Stimulated activated CD8-positive, alpha-beta memory T cell treated with anti-CD3 and anti-CD28 coated beads, Interleukin-12 subunit alpha, Interleukin-12 subunit beta, amount 100 ng/mL, for 1 hour (primary cell): Measurements from ENCODE around the gene SLC6A16.
"Not testable (repeated sequence)": the region's sequence is repeated elsewhere in the genome, so short reads cannot be mapped to it uniquely, and the experiment has no call there.

Experiments
- DNase-seq: peaks from one replicate; pipeline ENCODE4 v3.0.0-alpha.2; 2020; ENCODE audit warnings: low read depth

The SLC6A16 gene

DNA sequence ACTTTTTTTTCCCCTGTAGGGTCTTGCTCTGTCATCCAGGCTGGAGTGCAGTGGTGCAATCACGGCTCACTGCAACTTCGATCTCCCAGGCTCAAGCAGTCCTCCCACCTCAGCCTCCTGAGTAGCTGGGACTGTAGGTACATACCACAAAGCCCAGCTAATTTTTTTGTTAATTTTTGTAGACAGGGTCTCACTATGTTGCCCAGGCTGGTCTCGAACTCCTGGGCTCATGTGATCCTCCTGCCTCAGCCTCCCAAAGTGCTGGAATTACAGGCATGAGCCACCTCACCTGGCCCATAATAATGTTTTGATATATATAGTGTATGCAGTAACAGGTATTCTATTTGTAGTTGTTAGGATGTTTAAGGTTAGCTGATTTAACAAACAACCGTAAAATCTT, 6.2 kb upstream of the SLC6A16 start:
- not testable (repeated sequence) for DNase-seq

- DNase-seq: no peak
Measured at GRCh38 chr19:49328741-49329140, 3.8 kb upstream of the SLC6A16 start.

DNA sequence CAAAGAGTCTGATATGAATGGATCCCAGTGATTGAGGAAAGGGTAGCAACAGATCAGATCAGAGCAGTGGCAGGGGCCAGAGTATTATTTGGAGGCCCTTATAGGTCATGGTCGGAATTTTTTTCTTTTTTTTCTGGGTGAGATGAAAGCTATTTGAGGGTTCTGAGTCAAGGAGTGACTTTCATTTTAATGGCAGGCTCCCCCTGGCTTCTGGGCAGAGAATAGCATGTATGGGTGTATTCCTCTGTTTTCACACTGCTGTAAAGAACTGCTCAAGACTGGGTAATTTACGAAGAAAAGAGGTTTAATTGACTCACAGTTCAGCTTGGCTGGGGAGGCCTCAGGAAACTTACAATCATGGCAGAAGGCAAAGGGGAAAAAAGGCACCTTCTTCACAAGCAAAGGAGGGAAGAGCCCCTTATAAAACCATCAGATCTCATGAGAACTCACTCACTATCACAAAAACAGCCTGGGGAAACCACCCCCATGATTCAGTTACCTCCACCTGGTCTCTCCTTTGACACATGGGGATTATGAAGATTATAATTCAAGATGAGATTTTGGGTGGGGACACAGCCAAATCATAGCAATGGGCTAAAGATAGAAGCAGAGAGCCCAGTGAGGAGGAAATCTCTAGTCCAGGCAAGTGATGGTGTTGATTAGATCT, 3.0 kb upstream of the SLC6A16 start:
- DNase-seq: peak; percentile 24

GRCh38 chr19:49326165-49326704, 1.2 kb upstream of the SLC6A16 start:
- DNase-seq: no peak

DNA sequence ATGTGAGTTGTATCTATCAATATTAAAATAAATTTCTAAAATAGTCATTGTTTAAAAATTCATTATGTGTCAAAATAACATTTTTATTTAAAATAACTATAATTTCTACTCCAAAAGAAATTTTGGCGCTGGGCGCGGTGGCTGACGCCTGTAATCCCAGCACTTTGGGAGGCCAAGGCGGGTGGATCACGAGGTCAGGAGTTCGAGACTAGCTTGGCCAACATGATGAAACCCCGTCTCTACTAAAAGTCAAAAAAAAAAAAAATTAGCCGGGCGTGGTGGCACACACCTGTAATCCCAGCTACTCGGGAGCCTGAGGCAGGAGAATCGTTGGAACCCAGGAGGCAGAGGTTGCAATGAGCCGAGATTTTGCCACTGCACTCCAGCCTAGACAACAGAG, 765 bp upstream of the SLC6A16 start:
- not testable (repeated sequence) for DNase-seq

DNA sequence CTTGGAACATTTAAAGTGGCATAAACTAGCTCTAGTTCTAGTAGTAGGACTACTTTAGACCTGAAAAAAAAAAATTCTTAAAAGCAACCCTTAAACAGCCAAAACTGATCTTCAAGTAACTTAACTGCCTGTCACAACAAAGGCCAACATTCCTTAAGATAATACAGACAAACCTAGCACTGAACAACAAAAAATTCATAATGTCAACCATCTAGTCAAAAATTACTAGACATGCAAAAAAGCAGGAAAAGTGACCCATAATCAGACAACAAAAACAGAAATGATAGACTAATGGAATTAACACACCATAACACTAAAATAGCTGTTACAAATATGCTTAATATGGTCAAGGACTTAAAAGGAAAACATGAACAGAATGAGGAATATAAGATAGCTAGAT, 6.7 kb downstream of the SLC6A16 start:
- no peak for DNase-seq

DNA sequence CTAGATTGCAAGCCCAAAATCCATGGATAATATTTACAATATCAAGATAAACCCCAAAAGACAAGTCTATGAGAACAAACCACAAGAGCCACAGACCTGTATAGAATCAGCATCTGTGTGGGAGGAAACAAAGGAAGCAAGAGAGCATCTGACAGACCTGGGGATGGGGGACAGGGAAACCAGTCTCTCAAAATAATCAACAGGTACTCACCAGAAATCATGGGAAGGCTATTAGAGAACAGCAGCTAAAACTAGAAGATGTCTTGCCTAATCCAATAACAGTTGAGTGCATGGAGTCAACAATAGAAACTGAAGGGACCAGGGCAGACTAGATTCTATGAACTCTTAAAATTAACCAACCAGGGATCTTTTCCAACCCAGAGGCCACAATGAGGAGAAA, 8.7 kb downstream of the SLC6A16 start:
- no peak for DNase-seq

DNA sequence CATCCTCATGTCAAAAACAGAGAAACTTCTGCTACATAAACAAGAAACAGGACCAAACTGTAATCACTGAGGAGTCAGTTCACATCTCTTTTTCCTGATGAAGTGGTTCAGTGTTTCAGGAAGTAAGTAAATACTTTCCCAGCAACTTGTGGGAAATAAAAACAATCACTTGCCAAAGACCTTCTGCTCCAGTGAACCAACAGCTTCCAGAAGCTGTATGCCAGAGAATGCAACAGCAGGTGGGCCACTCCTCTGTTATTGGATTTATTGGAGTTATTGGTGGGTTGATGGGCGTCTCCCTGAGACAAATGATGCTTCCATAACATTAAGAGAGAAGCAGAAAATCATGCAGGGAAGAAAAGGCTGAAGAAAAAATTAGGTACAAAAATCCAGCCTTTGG, 9.9 kb downstream of the SLC6A16 start:
- DNase-seq: no peak

DNA sequence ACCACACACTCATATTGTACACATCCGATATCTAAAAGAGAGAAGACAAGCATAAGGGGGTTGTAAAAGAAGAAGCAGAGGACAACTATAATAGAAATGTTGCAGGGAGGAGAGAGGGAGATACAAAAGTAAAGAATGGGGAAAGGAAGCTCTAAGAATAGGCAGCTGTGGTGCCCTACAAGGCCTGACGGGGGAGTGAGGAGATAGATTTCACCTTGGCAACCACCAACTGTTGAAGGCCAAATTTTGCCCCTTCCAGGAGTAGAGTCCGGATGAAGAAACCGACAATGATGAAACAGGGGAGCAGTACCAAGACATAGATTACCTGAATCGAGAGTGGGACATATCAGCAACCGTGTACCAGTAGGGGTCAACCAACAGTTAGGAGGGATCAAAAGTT, 15.9 kb downstream of the SLC6A16 start:
- DNase-seq: no peak

GRCh38 chr19:49306734-49307133, 18.3 kb downstream of the SLC6A16 start:
- DNase-seq: not testable (repeated sequence)

DNA sequence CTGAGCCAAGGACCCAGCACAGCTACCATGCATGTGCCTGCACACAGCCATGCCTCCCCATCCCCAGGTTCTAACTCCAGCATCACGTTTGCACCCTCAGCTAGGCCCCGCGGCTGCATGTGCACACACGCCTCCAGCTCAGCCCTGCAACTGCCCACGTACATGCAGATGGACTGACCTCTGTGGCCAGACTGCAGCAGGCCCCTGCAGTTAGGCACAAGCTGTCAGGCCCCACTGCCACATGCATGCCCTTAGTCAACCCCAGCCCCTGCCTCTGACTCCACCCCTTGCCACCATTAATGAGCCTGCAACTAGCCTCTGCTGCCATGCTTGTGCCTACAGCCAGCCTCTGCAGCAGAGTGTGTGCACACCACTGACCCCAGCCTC, 23.1 kb downstream of the SLC6A16 start:
- DNase-seq: no peak

- DNase-seq: peak; percentile 67
Measured at GRCh38 chr19:49301165-49301865, 23.7 kb downstream of the SLC6A16 start.

DNA sequence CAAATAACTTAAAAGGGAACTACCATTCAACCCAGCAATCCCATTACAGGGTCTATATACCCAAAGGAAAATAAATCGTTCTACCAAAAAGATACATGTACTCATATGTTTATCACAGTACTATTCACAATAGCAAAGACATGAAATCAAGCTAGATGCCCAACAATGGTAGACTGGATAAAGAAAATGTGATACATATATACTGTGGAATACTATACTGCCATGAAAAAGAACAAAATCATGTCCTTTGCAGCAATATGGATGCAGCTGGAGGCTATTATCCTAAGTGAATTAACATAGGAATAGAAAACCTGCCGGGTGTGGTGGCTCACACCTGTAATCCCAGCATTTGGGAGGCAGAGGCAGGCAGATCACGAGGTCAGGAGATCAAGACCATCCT, 26.3 kb downstream of the SLC6A16 start:
- DNase-seq: not testable (repeated sequence)

DNA sequence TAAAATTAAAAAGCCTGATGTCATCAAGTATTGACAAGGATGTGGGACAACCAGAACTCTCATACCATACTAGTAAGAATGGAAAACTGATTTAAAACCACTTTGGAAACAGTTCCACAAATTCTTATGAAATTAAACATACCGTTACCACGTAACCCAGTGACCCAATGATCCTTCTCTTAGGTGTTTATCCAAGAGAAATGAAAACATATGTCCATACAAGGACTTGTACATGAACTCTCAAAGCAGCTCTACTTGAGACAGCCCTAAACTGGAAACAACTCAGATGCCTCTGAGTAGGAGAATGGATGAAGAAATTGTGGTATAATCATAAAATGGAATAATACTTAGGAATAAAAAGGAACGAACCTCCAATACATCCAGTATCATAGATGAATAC, 27.6 kb downstream of the SLC6A16 start:
- DNase-seq: no peak

GRCh38 chr19:49295208-49295880, 29.6 kb downstream of the SLC6A16 start:
- no peak for DNase-seq

- DNase-seq: no peak
Measured at GRCh38 chr19:49294401-49294800, 30.6 kb downstream of the SLC6A16 start.

- no peak for DNase-seq
Measured at GRCh38 chr19:49290517-49290916, 34.5 kb downstream of the SLC6A16 start.

DNA sequence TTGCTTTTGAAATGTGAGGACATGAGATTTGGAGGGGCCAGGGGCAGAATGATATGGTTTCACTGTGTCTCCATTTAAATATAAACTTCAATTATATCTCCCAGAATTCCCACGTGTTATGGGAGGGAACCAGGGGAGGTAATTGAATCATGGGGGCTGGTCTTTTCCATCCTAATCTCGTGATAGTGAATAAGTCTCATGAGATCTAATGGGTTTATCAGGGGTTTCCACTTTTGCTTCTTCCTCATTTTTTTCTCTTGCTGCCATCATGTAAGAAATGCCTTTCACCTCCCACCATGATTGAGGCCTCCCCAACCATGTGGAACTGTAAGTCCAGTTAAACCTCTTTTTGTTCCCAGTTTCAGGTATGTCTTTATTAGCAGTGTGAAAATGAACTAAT, 35.7 kb downstream of the SLC6A16 start:
- DNase-seq: not testable (repeated sequence)

- not testable (repeated sequence) for DNase-seq
Measured at GRCh38 chr19:49288205-49288604, 36.8 kb downstream of the SLC6A16 start.

- no peak for DNase-seq
Measured at GRCh38 chr19:49287141-49287770, 37.7 kb downstream of the SLC6A16 start.

GRCh38 chr19:49282184-49282583, 42.8 kb downstream of the SLC6A16 start:
- DNase-seq: no peak

- DNase-seq: no peak
Measured at GRCh38 chr19:49272204-49272603, 52.8 kb downstream of the SLC6A16 start.
